Measurements from ENCODE around the gene NCOA1. TPM values are rescaled to one million over a fixed set of nuclear protein-coding genes. Genes with fewer than 3 reads are reported as not detected.

Gene NCOA1
- polyA plus RNA-seq, 1 donor from 2014 or later = 23.0 TPM

DNA sequence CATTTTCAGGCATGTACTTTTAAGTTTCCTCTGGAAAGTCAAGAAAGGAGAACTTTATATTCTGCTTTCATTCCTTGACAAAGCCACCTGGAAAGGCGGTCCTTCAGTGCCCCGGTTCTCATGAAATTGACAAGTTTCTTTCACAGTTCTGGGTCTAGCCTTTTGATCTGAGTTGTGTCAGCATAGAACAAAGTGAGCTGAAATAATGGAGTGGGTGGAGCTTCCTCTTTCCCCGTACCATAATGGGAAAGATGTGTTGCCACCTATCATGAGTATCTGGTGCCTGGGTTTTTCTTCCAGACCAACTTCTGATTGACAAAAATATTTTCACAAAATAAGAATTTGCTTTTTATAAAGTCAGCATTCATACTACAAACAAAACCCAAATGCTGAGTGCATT lies 252.9 kb downstream of the NCOA1 start:
- H3K36me3 ChIP-seq (ENCODE audit: insufficient read depth, low read length) = peaks cover 4% of the 10 kb centered on the region
- H3F3A ChIP-seq (ENCODE audit: insufficient read depth, low read length, poor library complexity, severe bottlenecking) = no peaks in the 10 kb centered on the region
- no peak overlapping the region for H3K9ac ChIP-seq (ENCODE audit: low read length)
- no peak overlapping the region for H3K27ac ChIP-seq (ENCODE audit: low read length)
- TF ChIP-seq SMC3 (conservative IDR thresholded peaks at IDR 0.05; ENCODE audit: poor library complexity) (no peak), TAF1 (IDR thresholded peaks at IDR 0.05; ENCODE audit: low read depth) (no peak)
- no peak overlapping the region for H3K4me2 ChIP-seq (ENCODE audit: low read length)
- H3K4me3 ChIP-seq (ENCODE audit: low read length) = no peak overlapping the region
- H4K20me1 ChIP-seq (ENCODE audit: insufficient read depth) = no peaks in the 10 kb centered on the region
- no peaks in the 10 kb centered on the region for H3K9me3 ChIP-seq (ENCODE audit: low read length)
- H3K27me3 ChIP-seq (ENCODE audit: insufficient read depth, low read depth, low read length) = no peaks in the 10 kb centered on the region
- no peaks in the 10 kb centered on the region for H3K9me2 ChIP-seq (ENCODE audit: insufficient read depth, low read length)
- H3K79me2 ChIP-seq (replicated peaks; ENCODE audit: insufficient read depth, low read length) = no peaks in the 10 kb centered on the region
- no peak overlapping the region for H2AFZ ChIP-seq (ENCODE audit: low read depth, low read length)

DNA sequence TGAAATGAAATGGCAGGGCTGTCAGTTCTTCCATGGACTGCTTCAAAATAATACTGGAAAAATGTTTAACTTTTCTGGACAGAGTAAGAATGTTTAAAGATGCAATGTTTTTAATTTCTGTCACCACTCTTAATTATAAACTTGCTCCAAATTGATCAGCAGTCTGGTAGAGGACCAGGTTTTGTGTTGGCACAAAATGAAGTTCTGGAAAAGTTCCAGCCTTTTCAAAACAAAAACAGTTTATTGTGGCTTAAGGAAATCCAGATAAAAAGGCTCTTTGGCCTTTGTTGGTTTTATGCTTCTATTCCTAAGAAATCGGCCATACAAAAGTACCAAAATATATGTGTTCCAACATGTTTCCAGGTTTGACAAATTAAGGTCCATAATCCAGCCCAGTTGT lies 253.3 kb downstream of the NCOA1 start:
- no peak for TF ChIP-seq SMC3 (conservative IDR thresholded peaks at IDR 0.05; ENCODE audit: poor library complexity)
- TF ChIP-seq, protein P1, sequence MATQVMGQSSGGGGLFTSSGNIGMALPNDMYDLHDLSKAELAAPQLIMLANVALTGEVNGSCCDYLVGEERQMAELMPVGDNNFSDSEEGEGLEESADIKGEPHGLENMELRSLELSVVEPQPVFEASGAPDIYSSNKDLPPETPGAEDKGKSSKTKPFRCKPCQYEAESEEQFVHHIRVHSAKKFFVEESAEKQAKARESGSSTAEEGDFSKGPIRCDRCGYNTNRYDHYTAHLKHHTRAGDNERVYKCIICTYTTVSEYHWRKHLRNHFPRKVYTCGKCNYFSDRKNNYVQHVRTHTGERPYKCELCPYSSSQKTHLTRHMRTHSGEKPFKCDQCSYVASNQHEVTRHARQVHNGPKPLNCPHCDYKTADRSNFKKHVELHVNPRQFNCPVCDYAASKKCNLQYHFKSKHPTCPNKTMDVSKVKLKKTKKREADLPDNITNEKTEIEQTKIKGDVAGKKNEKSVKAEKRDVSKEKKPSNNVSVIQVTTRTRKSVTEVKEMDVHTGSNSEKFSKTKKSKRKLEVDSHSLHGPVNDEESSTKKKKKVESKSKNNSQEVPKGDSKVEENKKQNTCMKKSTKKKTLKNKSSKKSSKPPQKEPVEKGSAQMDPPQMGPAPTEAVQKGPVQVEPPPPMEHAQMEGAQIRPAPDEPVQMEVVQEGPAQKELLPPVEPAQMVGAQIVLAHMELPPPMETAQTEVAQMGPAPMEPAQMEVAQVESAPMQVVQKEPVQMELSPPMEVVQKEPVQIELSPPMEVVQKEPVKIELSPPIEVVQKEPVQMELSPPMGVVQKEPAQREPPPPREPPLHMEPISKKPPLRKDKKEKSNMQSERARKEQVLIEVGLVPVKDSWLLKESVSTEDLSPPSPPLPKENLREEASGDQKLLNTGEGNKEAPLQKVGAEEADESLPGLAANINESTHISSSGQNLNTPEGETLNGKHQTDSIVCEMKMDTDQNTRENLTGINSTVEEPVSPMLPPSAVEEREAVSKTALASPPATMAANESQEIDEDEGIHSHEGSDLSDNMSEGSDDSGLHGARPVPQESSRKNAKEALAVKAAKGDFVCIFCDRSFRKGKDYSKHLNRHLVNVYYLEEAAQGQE (IDR thresholded peaks at IDR 0.05; ENCODE audit: borderline replicate concordance) = no peak
- TF ChIP-seq, protein P2, sequence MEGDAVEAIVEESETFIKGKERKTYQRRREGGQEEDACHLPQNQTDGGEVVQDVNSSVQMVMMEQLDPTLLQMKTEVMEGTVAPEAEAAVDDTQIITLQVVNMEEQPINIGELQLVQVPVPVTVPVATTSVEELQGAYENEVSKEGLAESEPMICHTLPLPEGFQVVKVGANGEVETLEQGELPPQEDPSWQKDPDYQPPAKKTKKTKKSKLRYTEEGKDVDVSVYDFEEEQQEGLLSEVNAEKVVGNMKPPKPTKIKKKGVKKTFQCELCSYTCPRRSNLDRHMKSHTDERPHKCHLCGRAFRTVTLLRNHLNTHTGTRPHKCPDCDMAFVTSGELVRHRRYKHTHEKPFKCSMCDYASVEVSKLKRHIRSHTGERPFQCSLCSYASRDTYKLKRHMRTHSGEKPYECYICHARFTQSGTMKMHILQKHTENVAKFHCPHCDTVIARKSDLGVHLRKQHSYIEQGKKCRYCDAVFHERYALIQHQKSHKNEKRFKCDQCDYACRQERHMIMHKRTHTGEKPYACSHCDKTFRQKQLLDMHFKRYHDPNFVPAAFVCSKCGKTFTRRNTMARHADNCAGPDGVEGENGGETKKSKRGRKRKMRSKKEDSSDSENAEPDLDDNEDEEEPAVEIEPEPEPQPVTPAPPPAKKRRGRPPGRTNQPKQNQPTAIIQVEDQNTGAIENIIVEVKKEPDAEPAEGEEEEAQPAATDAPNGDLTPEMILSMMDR (IDR thresholded peaks at IDR 0.05; ENCODE audit: poor library complexity, severe bottlenecking) = no peak
- no peak for TF ChIP-seq POLR2AphosphoS5 (IDR thresholded peaks at IDR 0.05)
- TF ChIP-seq RAD21 (conservative IDR thresholded peaks at IDR 0.05) = no peak
- TF ChIP-seq MXI1 (conservative IDR thresholded peaks at IDR 0.05; ENCODE audit: poor library complexity, severe bottlenecking) = no peak
- TF ChIP-seq TAF1 (IDR thresholded peaks at IDR 0.05; ENCODE audit: low read depth) = no peak
- no peak for TF ChIP-seq EP300 (conservative IDR thresholded peaks at IDR 0.05; ENCODE audit: poor library complexity, severe bottlenecking)
- no peak for TF ChIP-seq EZH2 (IDR thresholded peaks at IDR 0.05; ENCODE audit: borderline replicate concordance, insufficient read depth, low read length, poor library complexity, severe bottlenecking)
- H3K4me2 ChIP-seq (ENCODE audit: low read length) = no peak overlapping the region
- no peaks in the 10 kb centered on the region for H3K79me2 ChIP-seq (replicated peaks; ENCODE audit: insufficient read depth, low read length)
- H3K9me3 ChIP-seq (ENCODE audit: low read length) = no peaks in the 10 kb centered on the region
- no peaks in the 10 kb centered on the region for H3K27me3 ChIP-seq (ENCODE audit: insufficient read depth, low read depth, low read length)
- H4K20me1 ChIP-seq (ENCODE audit: insufficient read depth) = no peaks in the 10 kb centered on the region
- H3K9me2 ChIP-seq (ENCODE audit: insufficient read depth, low read length) = no peaks in the 10 kb centered on the region
- H2AFZ ChIP-seq (ENCODE audit: low read depth, low read length) = no peak overlapping the region
- H3K9ac ChIP-seq (ENCODE audit: low read length) = no peak overlapping the region
- no peak overlapping the region for H3K27ac ChIP-seq (ENCODE audit: low read length)
- peaks cover 4% of the 10 kb centered on the region for H3K36me3 ChIP-seq (ENCODE audit: insufficient read depth, low read length)
- no peak overlapping the region for H3K4me3 ChIP-seq (ENCODE audit: low read length)
- no peaks in the 10 kb centered on the region for H3F3A ChIP-seq (ENCODE audit: insufficient read depth, low read length, poor library complexity, severe bottlenecking)

DNA sequence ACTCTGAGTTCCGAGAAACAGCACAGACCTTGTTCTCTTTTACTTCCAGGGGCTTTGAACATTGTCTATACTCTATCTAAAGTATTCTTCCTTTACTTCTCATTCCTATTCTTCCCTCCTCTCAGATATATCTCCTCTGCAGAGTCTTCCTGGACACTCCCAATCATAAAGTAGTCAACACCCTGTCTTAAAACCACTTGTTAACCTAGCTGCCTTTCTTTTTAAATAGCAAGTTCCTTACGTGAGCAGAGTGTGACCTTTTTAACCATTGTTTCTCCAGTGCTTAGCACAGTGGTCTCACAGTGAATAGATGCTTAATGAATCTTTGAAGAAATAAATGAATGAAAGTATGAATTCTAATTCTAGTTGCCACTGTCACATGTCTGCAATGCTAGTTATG lies 254.8 kb downstream of the NCOA1 start:
- no peak for TF ChIP-seq TAF1 (IDR thresholded peaks at IDR 0.05; ENCODE audit: low read depth)
- TF ChIP-seq, protein P2 (IDR thresholded peaks at IDR 0.05; ENCODE audit: poor library complexity, severe bottlenecking) = no peak
- TF ChIP-seq EP300 (conservative IDR thresholded peaks at IDR 0.05; ENCODE audit: poor library complexity, severe bottlenecking) = no peak
- no peak for TF ChIP-seq RAD21 (conservative IDR thresholded peaks at IDR 0.05)
- TF ChIP-seq, protein P1 (IDR thresholded peaks at IDR 0.05; ENCODE audit: borderline replicate concordance) = no peak
- TF ChIP-seq MXI1 (conservative IDR thresholded peaks at IDR 0.05; ENCODE audit: poor library complexity, severe bottlenecking) = no peak
- TF ChIP-seq EZH2 (IDR thresholded peaks at IDR 0.05; ENCODE audit: borderline replicate concordance, insufficient read depth, low read length, poor library complexity, severe bottlenecking) = no peak
- TF ChIP-seq SMC3 (conservative IDR thresholded peaks at IDR 0.05; ENCODE audit: poor library complexity) = no peak
- no peak for TF ChIP-seq POLR2AphosphoS5 (IDR thresholded peaks at IDR 0.05)
- Histone ChIP-seq H3K36me3 (ENCODE audit: insufficient read depth, low read length) (peaks cover 4% of the 10 kb centered on the region), H4K20me1 (ENCODE audit: insufficient read depth) (no peaks in the 10 kb centered on the region), H3K4me3 (ENCODE audit: low read length) (no peak overlapping the region), H2AFZ (ENCODE audit: low read depth, low read length) (no peak overlapping the region), H3K9ac (ENCODE audit: low read length) (no peak overlapping the region), H3K79me2 (replicated peaks; ENCODE audit: insufficient read depth, low read length) (no peaks in the 10 kb centered on the region), H3K27me3 (ENCODE audit: insufficient read depth, low read depth, low read length) (no peaks in the 10 kb centered on the region), H3K9me2 (ENCODE audit: insufficient read depth, low read length) (no peaks in the 10 kb centered on the region), H3K4me2 (ENCODE audit: low read length) (no peak overlapping the region), H3K9me3 (ENCODE audit: low read length) (no peaks in the 10 kb centered on the region), H3F3A (ENCODE audit: insufficient read depth, low read length, poor library complexity, severe bottlenecking) (no peaks in the 10 kb centered on the region), H3K27ac (ENCODE audit: low read length) (no peak overlapping the region)
